Hematopoietic multipotent progenitor cell treated with erythropoietin and hydrocortisone succinate and interleukin-3 and kit ligand, for 17 days (in vitro differentiated cells): ENCODE results near the gene TPM1.

Experiments
- DNase-seq: peaks from one replicate; pipeline ENCODE4 v3.0.0-alpha.2; 2015; ENCODE audit warnings: low spot score

The TPM1 gene

DNA sequence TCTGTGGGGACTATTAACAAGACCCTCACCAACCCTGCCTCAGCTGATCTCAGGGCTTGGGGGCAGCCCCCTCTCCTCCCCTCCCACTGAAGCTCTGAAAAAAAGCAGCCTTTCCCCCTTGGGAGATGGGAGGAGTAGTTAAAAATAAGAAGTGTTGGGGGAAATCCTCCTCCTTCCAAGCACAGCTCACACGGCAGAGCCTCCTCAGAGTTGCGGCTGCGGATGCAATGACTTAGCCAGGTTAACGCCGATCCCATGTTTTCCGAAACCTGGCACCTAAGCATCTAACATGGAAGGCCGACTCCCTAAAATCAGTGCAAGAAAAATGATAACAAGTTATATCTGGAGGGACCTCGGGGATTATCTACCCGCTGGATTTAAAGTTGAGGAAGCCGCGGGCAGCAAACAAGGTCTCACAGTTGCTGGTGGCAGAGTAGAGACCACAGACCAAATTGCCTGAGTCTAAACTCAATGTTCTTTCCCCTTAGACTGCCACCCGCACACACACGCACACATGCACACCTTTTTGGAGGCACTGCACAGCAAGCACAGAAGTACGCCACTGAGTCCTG lies 1.1 kb upstream of the TPM1 start:
- no peak for DNase-seq

DNA sequence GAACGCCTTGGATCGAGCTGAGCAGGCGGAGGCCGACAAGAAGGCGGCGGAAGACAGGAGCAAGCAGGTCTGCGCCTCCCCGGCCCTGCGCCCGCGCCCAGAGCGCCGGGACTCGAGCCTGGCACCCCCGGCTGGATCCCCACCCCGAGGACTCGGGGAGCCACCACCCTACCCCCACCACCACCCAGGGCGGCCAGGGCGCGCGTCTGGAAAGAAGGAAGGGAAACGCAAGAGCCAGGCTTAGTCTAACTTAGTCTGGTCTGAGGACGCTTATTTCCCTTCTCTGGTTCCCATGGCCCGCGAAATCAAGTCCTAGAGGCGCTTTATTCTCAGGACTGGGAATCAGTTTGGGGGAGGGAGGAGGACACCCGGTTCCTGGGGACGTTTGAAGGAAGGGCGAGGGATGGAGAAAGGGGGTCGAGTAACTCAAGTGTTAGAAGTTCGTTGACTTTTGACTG lies 359 bp downstream of the TPM1 start:
- DNase-seq: no peak

DNA sequence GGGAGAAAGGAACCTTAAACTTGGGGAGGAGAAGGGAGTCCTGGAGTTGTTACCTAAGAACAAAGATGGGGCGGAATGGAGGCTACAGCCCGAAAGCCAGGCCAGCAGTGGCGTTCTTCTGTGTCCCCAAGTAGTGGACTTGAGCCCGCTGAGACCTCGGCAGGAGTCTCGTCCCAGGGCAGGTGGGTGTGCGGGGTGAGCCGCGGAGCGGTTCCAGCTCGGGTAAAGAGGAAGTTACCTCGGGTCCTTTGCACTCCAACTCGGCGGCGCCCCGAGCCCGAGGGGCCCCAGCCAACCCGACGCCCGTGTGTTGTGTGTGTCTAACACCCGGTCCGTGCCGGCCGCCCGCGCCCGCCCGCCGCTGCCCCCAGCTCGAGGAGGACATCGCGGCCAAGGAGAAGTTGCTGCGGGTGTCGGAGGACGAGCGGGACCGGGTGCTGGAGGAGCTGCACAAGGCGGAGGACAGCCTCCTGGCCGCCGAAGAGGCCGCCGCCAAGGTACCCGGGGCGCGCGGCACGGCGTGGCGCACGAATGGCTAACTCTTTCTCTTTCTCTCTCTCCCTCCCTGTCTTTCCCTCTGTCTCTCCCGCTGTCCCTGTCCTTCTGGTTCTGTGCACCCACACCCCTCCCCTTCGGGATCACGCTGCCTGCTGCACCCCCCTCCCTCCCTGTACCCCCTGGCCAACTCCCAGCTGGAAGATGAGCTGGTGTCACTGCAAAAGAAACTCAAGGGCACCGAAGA lies 959 bp downstream of the TPM1 start:
- DNase-seq: no peak

DNA sequence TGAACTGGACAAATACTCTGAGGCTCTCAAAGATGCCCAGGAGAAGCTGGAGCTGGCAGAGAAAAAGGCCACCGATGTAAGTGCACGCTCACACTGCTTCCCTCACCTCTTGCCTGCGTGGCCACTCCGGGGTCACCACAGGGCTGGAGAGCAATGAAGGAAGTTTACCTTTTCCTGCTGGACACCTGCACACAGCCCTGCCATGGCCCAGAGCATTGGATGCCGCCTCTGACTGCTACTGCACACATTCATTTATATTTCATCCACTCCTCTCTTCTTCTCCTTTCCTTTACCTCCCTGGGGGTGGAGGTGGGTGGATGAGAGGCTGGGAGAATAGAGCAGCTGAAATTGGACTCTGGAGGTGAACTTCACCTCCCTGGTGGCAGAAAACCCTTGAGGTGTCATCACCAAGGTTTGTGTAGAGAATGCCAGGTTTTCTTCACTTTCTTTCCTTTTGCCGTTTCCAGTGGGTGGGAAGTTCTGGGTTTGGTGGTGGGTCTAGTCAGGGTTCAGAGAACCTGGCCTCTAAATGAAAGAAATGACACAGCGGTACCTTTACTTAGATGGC lies 1.6 kb downstream of the TPM1 start:
- DNase-seq: no peak

DNA sequence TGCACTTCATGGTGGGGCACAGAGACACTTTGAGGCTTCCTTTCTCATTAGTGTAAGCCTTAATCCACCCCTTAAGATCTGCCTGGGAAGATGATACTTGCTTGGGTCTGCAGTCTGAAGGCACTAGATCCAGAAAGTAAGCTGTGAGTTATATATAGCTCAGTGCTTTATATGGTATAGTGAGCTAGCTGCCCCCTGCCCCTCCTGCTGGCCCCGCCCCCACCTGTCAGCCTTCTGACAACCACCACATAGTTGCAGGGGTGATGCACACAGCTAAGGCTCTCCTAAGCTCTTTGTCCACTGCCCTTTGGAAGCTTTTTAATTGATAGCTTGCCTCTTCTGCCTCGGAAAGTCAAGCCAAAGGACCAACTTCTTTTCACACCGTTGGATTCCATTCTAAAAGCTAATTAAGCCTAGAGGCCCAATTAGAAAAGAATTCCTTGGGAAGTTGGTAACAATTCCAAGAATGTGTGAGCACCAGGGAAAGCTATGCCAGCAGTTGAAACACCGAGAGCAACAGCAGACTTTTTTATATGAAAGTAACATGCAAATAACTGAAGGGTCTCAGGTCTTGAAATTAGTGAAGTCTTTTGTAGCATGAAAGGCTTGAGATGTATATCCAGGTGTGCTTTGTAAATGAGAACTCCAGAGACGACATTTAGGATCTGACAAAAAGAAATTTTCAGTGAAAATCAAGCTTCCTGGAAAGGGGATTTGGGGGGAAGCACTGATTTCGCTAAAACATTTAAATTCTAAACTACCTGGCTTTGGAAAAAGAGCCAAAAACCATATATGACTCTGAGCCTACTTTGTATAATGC lies 2.3 kb downstream of the TPM1 start:
- DNase-seq: no peak

DNA sequence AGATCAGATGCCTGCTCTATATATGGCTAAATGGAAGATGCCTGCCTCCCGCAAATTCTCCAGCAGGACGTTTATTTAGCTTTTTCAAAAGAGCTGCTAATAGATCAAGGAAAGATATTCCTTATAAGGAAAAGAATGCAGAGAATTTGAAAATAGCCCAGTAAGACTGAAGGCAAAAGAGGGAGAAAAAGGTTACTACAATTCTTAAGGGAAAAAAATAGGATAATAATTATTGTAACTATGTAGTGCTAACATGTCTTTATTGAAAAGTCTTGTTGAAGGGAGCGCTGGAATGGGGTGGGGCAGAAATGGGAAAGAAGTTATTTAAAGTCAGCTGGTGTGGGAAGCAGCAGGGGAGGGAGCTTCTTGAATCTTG lies 2.9 kb downstream of the TPM1 start:
- no peak for DNase-seq

DNA sequence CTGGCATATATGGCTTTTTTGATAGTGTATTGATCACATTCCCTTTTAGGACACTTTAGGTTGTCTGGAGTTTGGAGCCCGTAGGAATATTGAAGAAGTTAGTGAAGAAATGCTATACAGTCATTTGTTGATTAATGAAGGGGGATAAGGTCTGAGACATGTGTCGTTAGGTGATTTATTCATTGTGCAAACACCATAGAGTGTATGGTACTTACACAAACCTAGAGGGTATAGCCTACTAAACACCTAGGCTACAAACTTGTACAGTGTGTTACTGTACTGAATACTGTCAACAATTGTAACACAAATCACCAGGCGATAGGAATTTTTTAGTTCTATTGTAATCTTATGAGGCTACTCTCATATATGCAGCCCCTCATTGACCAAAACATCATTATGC lies 3.3 kb downstream of the TPM1 start:
- no peak for DNase-seq

DNA sequence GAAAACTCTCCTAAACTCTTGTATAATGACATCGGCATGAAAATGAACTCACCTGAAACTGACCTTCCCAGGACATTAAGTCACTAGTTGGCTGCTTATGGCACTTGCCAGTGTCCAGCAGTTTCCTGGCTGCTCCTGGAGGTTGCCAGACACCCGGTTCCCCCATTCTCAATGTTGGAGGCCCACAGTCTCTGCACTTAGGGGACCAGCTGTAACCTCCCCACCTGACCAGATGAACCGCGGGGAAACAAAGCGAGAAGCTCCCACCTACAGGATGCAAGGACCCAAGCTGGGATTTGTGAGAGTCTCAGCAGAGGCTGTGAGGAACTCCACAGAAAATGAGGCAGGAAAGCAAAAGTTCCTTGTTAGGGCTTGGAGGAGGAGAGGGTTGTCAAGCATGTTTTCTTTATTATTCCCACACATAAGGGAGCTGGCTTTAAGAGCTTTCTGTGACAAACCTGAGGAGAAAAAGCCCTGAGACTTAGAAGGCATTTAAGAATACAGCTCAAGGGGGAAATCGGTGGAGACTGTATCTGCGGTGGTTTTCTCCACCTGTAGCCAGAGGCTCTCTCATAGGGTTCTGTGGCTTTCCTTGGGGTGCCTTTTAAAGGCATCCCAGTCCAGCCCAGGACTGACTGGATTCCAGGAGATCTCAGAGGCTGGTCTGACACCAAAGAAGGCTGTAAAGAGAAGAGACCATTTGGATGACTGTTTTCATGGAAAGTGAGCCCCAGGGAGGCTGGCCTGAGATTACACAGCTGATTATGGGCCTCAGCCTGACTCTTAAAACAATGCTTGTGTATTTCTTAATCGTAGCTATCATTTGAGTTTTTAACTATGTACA lies 4.6 kb downstream of the TPM1 start:
- no peak for DNase-seq

DNA sequence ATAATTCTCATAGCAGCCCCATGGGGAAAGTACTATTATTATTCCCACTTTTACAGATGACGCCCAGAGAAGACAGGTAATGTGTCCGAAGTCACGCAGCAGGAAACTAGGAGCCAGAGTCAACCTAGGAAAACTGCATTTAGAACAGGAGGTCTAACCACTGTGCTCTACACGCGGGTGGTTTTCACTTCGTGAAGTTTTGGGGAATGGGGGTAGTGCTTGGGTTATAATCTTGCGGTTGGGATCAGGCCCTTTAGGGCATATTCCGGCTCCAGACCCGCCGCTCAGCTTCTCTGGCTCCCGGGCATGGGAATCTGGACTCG lies 5.2 kb downstream of the TPM1 start:
- no peak for DNase-seq

DNA sequence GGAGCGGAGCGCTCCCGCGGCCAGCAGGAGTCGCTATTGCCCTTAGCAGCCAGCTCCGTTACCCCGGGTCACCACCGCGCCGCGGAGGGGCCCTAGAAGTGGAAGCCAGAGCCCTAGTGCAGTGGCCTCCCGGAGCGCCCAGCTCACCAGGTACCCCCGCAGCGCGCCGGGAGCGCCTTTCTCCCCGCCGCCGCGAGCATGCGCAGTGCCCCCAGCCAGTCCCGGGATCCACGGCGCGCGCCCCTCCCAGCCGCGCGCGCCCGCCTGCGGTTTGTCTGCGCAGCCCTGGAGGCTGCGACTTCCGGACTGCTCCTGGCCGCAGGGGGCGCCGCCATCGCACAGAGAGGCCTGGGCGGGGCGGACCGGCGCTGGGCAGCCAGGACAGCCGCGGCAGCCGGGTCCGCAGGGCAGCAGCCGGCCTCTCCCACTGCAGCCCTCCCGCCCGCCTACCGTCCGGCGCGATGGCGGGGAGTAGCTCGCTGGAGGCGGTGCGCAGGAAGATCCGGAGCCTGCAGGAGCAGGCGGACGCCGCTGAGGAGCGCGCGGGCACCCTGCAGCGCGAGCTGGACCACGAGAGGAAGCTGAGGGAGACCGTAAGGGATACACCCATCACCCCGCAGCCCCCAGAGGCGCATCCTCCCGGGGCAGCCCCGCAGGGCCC lies 5.7 kb downstream of the TPM1 start:
- peak; percentile 95 for DNase-seq

DNA sequence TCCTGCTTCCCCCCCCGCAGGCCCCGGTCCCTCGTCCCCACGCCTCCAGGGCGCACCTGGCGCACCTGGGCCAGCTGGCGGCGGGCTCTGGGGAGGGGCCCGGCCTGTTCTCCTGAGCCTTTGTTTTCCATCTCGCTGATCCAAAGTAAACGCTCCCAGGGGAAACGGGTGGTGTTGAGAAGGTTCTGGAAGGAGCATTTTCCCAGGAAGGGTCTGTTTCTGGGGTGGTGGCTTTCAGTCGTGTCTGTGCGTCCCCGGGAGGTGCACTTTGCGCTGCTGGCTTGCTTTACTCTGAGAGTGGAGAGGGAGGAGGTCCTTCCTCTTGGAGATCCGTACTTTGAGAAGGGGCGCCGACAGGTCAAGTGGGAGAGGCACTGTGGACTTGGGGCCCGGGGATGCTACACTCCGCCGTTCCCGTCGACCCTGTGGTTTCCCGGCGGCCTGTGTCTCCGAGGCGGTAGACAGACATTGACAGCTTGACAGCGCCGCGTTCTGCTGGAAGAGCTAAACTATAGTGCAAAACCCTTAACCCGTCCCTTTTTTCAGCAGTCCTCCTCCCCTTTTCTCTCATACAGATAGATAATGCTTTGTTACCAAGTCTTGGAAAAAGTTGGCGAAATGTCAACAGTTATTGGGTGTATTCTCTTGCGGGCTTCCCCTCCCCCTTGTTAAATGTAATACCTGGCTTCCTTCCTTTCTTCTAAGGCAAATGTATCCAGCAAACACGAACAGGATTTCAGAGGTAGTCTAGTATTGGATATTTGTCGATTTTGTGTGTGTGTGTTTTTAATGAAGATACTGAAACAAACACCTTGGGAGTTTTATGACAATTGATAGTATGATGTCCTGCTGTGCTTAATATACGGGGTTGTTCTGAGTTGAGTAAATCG lies 6.5 kb downstream of the TPM1 start:
- DNase-seq: peak; percentile 74

DNA sequence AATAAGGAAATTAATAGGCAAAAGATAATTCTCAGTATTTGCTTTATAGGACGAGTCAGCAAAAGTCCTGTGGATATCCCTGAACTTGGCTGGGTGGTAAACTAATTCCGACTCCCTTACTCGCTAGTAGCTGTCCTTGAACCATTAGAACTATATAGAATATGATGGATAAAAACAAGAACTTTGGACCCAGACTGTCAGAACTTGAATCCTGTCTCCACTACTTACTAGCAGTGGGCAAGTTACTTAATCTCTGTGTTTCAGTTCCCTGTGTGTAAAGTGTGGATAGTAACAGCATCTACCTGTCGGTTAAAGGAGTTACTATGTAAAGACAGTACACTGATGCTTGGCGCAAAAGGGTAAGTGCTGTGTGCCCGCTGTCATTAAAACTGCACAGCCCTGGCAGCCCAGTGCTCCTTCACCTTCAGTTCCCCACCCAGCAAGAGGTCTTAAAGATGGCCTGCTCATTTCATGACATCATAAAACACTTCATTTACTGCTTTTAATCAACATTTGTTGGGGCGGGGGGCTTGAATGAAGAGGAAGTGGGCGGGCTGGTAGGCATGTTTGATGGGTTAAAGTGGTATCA lies 7.3 kb downstream of the TPM1 start:
- peak; percentile 60 for DNase-seq

DNA sequence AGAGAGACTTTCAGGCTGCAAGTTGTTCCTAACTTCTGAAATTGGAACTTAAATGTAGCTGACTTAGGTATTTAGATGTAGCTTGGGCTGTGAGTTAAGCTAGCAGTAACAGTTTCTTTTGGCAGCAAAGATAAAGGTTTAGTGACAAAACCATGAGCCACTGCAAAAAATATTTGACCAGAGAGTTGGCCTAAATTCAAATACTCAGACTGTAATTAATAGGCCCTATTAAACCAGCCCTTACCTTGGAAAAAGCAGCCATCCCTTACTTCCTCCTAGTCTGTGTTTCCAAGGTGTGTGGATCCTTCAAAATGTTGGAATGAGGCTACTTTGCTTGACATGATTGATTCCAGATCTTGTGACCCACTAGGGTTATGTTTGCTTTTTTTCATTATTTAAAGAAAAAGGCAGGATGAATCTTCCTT lies 8.2 kb downstream of the TPM1 start:
- peak; percentile 67 for DNase-seq

DNA sequence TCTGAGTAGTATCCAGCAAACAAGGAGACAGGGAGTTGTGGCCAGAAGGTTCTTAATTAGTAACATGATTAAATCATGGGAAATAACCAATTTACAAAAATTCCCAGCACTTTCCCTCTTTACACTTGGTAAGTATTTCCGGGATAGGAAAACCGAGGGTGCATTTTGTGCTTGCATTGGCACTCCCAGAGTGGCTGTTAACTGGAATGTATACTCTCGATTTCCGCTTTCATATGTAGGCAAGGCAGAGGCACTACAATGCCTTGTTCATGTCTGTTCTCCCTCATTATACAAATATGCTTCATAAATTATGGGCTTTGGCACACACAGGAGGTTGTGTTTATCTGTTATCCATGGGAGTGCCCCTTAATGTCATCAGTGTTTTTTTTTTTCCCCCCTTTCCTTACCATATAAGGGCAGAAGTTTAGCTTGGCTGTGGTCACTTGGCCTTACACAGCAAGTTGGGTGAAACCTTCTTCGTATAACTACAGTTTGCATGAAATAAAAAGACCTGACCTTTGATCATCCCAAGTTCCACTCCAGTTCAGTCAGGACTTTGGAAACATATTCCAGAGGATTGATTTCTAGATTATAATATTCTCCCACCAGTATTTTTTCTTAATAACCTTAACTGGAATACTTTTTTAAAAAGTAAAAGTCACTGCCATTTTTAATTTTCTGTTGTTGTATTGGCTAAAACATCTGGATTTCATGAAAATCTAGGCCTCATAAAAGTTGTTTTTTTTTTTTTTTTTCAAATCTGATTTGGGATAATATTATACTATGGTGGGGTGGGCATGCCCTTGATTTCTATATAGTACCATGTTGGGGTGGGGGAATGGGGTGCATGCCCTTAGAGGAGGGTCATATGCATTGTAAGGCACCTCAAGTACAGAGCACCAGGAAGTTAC lies 8.9 kb downstream of the TPM1 start:
- peak; percentile 84 for DNase-seq

DNA sequence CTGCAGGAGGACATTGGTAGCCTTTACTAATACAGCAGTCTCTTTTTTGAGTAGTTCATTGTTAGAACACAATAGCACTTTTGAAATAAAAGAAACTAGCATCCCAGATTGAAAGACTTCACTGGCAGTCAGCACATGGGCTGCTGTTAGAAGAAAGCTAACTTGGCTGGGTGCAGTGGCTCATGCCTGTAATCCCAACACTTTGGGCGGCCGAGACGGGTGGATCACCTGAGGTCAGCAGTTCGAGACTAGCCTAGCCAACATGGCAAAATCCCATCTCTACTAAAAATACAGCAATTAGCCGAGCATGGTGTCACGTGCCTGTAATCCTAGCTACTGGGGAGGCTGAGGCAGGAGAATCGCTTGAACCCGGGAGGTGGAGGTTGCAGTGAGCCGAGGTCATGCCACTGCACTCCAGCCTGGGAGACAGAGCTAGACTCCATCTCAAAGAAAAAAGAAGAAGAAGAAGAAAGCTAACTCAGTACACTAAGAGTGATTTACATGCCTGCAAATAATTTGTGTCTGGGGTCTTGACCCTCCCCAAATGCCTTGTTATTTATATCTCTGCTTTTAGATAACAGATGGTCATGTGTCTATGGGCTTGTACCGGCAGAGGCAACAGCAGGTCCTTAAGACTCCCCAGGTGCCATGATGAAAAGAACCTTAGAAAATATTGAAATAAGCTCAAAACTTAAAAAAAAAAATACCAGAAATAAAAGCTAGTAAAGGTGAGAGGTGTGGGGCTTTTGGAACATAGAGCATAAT lies 9.7 kb downstream of the TPM1 start:
- peak; percentile 28 for DNase-seq

DNA sequence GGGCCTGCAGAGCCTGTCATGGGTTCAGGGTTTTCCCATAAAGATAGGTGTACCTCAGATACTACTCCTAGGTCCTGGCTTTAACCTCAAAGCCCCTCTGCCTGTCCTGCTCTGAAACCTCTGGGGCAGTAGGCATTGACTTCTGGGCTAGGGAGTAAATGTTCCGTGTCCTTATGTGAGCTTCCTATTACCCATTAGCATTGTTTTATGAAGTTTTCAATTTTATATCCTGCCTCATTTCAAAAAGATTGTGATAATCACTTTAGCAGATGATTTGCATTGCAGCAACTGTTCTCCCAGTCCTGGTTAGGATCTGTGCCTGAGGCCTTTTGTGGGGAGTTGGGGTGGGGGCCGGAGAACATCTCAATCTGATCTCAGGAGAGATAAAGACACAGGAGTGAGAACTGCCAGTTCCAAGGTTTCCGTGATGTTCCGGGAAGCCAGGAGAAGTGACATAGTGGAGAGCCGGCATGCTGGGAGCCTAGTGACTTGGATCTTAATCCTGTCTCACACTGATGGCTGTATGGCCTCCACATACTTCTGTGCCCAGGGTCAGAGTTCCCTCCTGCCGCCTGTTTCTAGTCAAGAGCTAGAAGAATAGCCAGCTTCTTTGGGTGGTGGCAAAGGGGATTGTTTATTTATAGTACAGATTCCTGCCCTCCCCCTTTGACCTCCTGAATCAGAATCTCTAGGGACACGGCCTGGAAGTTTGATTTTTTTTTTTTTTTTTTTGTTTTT lies 10.6 kb downstream of the TPM1 start:
- no peak for DNase-seq

DNA sequence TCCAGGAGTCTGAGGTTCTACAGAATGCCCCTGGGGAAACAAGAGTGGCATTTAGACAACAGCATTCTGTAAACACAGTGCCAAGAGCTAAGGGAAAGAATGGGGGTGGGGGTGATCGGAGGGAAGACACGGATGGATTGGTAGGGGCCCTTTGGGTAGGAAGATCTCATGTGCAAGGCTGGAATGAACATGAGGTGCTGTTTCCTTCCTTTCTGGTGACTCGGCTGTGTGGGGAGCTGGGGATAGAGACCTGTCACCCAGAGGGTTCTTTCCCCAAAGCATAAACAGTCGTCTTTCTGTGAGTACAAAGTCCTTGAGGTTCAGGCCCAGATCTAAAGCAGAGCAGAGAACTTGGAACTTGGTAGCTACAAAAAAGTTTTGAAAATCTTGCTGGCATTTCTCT lies 11.7 kb downstream of the TPM1 start:
- peak; percentile 29 for DNase-seq
